A549 (cell line): ENCODE results near the gene STARD4. TPM values are rescaled to one million over a fixed set of nuclear protein-coding genes. Genes with fewer than 3 reads are reported as not detected.

Source experiments
- ATAC-seq, 2 experiments: fragments of 200-7000 bp in 1 of 2; fragments of >200 bp in 1 of 2; cut with Nextera tagmentation in 1 of 2; cut with Tn5 transposase in 1 of 2; 3 replicates each; pipeline versions ENCODE4 v1.8.0 to v1.9.1; 2018 to 2020; ENCODE audit warnings: mild to moderate bottlenecking in 1 of 2, moderate library complexity in 1 of 2
- CTCF ChIA-PET: fragments of 300-600 bp; sonication (Branson Sonifier 250); formaldehyde crosslinking; extraction: SDS; loops from one replicate; lab custom pipeline; 2021; ENCODE audit warnings: antibody characterized with exemption, inconsistent platforms; lab: Yijun Ruan, JAX
- POLR2A ChIA-PET: fragments of 350-600 bp; formaldehyde crosslinking; extraction: SDS; loops from one replicate; lab custom pipeline; 2021; ENCODE audit warnings: antibody characterized with exemption, inconsistent platforms; lab: Yijun Ruan, JAX
- DNase-seq, 2 experiments: peaks; one replicate each; pipeline versions ENCODE4 v3.0.0 to v3.0.0-alpha.2; 2011 to 2016; ENCODE audit warnings: low read depth in 1 of 2, low spot score in 1 of 2
- FAIRE-seq: peaks from 2 replicates; lab custom pipeline; 2011; peaks lifted over from hg19 to GRCh38; lab: Jason Lieb, UNC
- H3K27ac ChIP-seq, 2 experiments: fragments of >200 bp; sonication (Bioruptor Twin); formaldehyde crosslinking; 3 replicates each; pipeline ENCODE4 v1.5.1; 2016 to 2017
- H3K4me1 ChIP-seq: fragments of >200 bp; sonication (Bioruptor Twin); formaldehyde crosslinking; 3 replicates; pipeline ENCODE4 v1.6.1; 2016
- H3K4me2 ChIP-seq: fragments of >200 bp; sonication (Bioruptor Twin); formaldehyde crosslinking; 3 replicates; pipeline ENCODE4 v1.6.1; 2016
- H3K4me3 ChIP-seq: fragments of >200 bp; sonication (Bioruptor Twin); formaldehyde crosslinking; 3 replicates; pipeline ENCODE4 v1.5.1; 2016
- H3K9me3 ChIP-seq: fragments of >200 bp; sonication (Bioruptor Twin); formaldehyde crosslinking; 3 replicates; pipeline ENCODE4 v1.6.1; 2016
- CBX8 ChIP-seq: fragments of 200-600 bp; sonication (generic); IDR thresholded peaks from 2 replicates; pipeline ENCODE4 v1.6.1; 2016
- CHD2 ChIP-seq: fragments of 150-350 bp; IDR thresholded peaks from 2 replicates; pipeline ENCODE4 v1.6.1; 2014; ENCODE audit warnings: low read length; ENCODE audit not compliant: partially characterized antibody
- CHD4 ChIP-seq: fragments of 200-600 bp; sonication (generic); IDR thresholded peaks from 2 replicates; pipeline ENCODE4 v1.6.1; 2016; ENCODE audit warnings: antibody characterized with exemption, mild to moderate bottlenecking, borderline replicate concordance
- EP300 ChIP-seq, 2 experiments: fragments of >200 bp; sonication (Bioruptor Twin); formaldehyde crosslinking; IDR thresholded peaks; 2 replicates in 1 of 2; 3 replicates in 1 of 2; pipeline ENCODE4 v1.6.1; 2016 to 2017
- FOSL2 ChIP-seq, 2 experiments: fragments of 450-650 bp in 1 of 2; fragments of >200 bp in 1 of 2; sonication (Bioruptor Twin) in 1 of 2; formaldehyde crosslinking; IDR thresholded peaks; 2 replicates each; pipeline versions ENCODE4 v1.5.0 to v1.6.1; 2016 to 2020; ENCODE audit warnings: mild to moderate bottlenecking in 1 of 2, moderate library complexity in 1 of 2
- HDAC2 ChIP-seq: fragments of 200-600 bp; sonication (generic); IDR thresholded peaks from 2 replicates; pipeline ENCODE4 v1.6.1; 2016
- HEYL ChIP-seq: fragments of 250-450 bp; sonication (Bioruptor Pico); IDR thresholded peaks from 2 replicates; pipeline ENCODE4 v1.8.0; 2021; ENCODE audit warnings: mild to moderate bottlenecking, moderate library complexity
- HOXB5 ChIP-seq: fragments of 250-450 bp; sonication (Bioruptor Pico); IDR thresholded peaks from 2 replicates; pipeline ENCODE4 v1.5.0; 2020; ENCODE audit warnings: mild to moderate bottlenecking, moderate library complexity
- JUNB ChIP-seq: fragments of >200 bp; sonication (Bioruptor Twin); formaldehyde crosslinking; IDR thresholded peaks from 2 replicates; pipeline ENCODE4 v1.6.1; 2016
- KDM5A ChIP-seq: fragments of 200-600 bp; sonication (generic); IDR thresholded peaks from 2 replicates; pipeline ENCODE4 v1.6.1; 2016; ENCODE audit warnings: antibody characterized with exemption, mild to moderate bottlenecking
- MAX ChIP-seq: IDR thresholded peaks from 2 replicates; pipeline ENCODE4 v1.6.1; 2012
- MYC ChIP-seq: IDR thresholded peaks from 2 replicates; pipeline ENCODE4 v1.6.1; 2012; ENCODE audit warnings: mild to moderate bottlenecking, inconsistent platforms, low read length, improper control_type of control experiment, borderline replicate concordance
- NFE2L2 ChIP-seq: fragments of 150-350 bp; conservative IDR thresholded peaks from 2 replicates; pipeline ENCODE4 v1.6.1; 2014; ENCODE audit warnings: low read length
- NPAS2 ChIP-seq: fragments of 250-450 bp; sonication (Bioruptor Pico); IDR thresholded peaks from 2 replicates; pipeline ENCODE4 v1.8.0; 2022; ENCODE audit warnings: mild to moderate bottlenecking, moderate library complexity, borderline replicate concordance
- POLR2A ChIP-seq: IDR thresholded peaks from 2 replicates; pipeline ENCODE4 v1.6.1; 2012; ENCODE audit warnings: mild to moderate bottlenecking, low read length
- RAD21 ChIP-seq, 2 experiments: fragments of >200 bp in 1 of 2; sonication (Bioruptor Twin) in 1 of 2; formaldehyde crosslinking in 1 of 2; IDR thresholded peaks in 1 of 2; conservative IDR thresholded peaks in 1 of 2; 2 replicates in 1 of 2; 3 replicates in 1 of 2; pipeline ENCODE4 v1.6.1; 2012 to 2018; ENCODE audit warnings: inconsistent platforms in 1 of 2
- RFX5 ChIP-seq: fragments of 450-650 bp; IDR thresholded peaks from 2 replicates; pipeline ENCODE4 v1.7.1; 2014; ENCODE audit warnings: antibody characterized with exemption, mild to moderate bottlenecking, moderate library complexity
- TP53 ChIP-seq: fragments of 250-450 bp; sonication (Bioruptor Pico); IDR thresholded peaks from 2 replicates; pipeline ENCODE4 v1.5.0; 2021; ENCODE audit warnings: mild to moderate bottlenecking, moderate library complexity
- ZNF302 ChIP-seq: fragments of 250-450 bp; sonication (Bioruptor Pico); IDR thresholded peaks from 2 replicates; pipeline ENCODE4 v1.9.0; 2021; ENCODE audit warnings: inconsistent platforms, mild to moderate bottlenecking, moderate library complexity
- ZSCAN20 ChIP-seq: fragments of 250-450 bp; sonication (Bioruptor Pico); IDR thresholded peaks from 2 replicates; pipeline ENCODE4 v1.8.0; 2022; ENCODE audit warnings: mild to moderate bottlenecking, moderate library complexity
- WGBS: methylation state at CpG from one replicate; pipeline ENCODE4 v1.1.6; 2017; ENCODE audit errors: missing lambda C conversion rate; 5-methylcytosine and 5-hydroxymethylcytosine counted together
- polyA plus RNA-seq, 4 experiments: library from polyadenylated mRNA; depleted of rRNA in 3 of 4; stranded (reverse); fragments of >200 nt; fragmentation: RNase III in 1 of 4; extraction: RNeasy Plus Mini Kit Qiagen cat#74134 plus additional on column Dnase treatment in 1 of 4; gene quantifications; 2 replicates in 3 of 4; 3 replicates in 1 of 4; pipeline ENCODE4 v1.2.3, GENCODE V29; 2011 to 2017
- TF ChIP-seq, protein P1 (sequence below): fragments of 150-350 bp; IDR thresholded peaks from 2 replicates; pipeline ENCODE4 v1.6.1; 2014; ENCODE audit warnings: low read depth, mild to moderate bottlenecking, low read length
- TF ChIP-seq, protein P2 (sequence below): fragments of 250-450 bp; sonication (Bioruptor Pico); IDR thresholded peaks from 2 replicates; pipeline ENCODE4 v1.5.0; 2021; ENCODE audit warnings: mild to moderate bottlenecking, moderate library complexity, borderline replicate concordance
- TF ChIP-seq, protein P3 (sequence below): fragments of >200 bp; sonication (Bioruptor Twin); formaldehyde crosslinking; IDR thresholded peaks from 3 replicates; pipeline ENCODE4 v1.6.1; 2016

STARD4 gene
- polyA plus RNA-seq, 2 of the 4 experiments (the other 2 are of a cell fraction), result 14.0 to 15.9 TPM

GRCh38 chr5:111555760-111556159 lies 43.4 kb upstream of the STARD4 start:
- POLR2A ChIA-PET, result no interaction called here
- H3K4me3 ChIP-seq, result no peak overlapping the region
- FAIRE-seq (no peak), ATAC-seq (no peak), DNase-seq (no peak)
- TF ChIP-seq HDAC2, result no peak
- no peak for TF ChIP-seq MAX
- TF ChIP-seq HEYL (CRISPR knock-in tag), result no peak
- TF ChIP-seq CHD4, result no peak
- no peak for TF ChIP-seq RAD21 (conservative IDR thresholded peaks at IDR 0.05 in 1 of 2, IDR thresholded peaks at IDR 0.05 in 1 of 2)
- no peak for TF ChIP-seq EP300 (IDR thresholded peaks at IDR 0.05)
- no peak for TF ChIP-seq NPAS2 (CRISPR knock-in tag)
- TF ChIP-seq HOXB5 (CRISPR knock-in tag), result no peak
- 17% methylated on average over 1 of the region's 1 CpG for WGBS
- H3K27ac ChIP-seq, result no peak overlapping the region
- CTCF ChIA-PET, result no interaction called here
- H3K9me3 ChIP-seq, result peaks cover 4% of the 10 kb centered on the region; the same call in 1 of the 3 replicates
- peaks cover 2% of the 10 kb centered on the region; the same call in 2 of the 3 replicates for H3K4me1 ChIP-seq
- H3K4me2 ChIP-seq, result no peak overlapping the region

GRCh38 chr5:111553868-111554267 lies 41.5 kb upstream of the STARD4 start:
- no peak overlapping the region for H3K27ac ChIP-seq
- TF ChIP-seq, protein P1, sequence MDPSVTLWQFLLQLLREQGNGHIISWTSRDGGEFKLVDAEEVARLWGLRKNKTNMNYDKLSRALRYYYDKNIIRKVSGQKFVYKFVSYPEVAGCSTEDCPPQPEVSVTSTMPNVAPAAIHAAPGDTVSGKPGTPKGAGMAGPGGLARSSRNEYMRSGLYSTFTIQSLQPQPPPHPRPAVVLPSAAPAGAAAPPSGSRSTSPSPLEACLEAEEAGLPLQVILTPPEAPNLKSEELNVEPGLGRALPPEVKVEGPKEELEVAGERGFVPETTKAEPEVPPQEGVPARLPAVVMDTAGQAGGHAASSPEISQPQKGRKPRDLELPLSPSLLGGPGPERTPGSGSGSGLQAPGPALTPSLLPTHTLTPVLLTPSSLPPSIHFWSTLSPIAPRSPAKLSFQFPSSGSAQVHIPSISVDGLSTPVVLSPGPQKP, result no peak
- TF ChIP-seq, protein P2, sequence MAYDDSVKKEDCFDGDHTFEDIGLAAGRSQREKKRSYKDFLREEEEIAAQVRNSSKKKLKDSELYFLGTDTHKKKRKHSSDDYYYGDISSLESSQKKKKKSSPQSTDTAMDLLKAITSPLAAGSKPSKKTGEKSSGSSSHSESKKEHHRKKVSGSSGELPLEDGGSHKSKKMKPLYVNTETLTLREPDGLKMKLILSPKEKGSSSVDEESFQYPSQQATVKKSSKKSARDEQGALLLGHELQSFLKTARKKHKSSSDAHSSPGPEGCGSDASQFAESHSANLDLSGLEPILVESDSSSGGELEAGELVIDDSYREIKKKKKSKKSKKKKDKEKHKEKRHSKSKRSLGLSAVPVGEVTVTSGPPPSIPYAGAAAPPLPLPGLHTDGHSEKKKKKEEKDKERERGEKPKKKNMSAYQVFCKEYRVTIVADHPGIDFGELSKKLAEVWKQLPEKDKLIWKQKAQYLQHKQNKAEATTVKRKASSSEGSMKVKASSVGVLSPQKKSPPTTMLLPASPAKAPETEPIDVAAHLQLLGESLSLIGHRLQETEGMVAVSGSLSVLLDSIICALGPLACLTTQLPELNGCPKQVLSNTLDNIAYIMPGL (CRISPR knock-in tag), result no peak
- TF ChIP-seq ZSCAN20 (CRISPR knock-in tag), result no peak
- TF ChIP-seq POLR2A, result no peak
- TF ChIP-seq MYC, result no peak
- TF ChIP-seq ZNF302 (CRISPR knock-in tag), result no peak
- no peak for TF ChIP-seq NFE2L2
- TF ChIP-seq FOSL2 (IDR thresholded peaks at IDR 0.05), result no peak
- no peak for TF ChIP-seq FOSL2 (CRISPR knock-in tag; IDR thresholded peaks at IDR 0.05)
- TF ChIP-seq JUNB, result no peak
- TF ChIP-seq CHD2, result no peak
- no peak for TF ChIP-seq KDM5A
- no peak for TF ChIP-seq RFX5
- TF ChIP-seq, protein P3, sequence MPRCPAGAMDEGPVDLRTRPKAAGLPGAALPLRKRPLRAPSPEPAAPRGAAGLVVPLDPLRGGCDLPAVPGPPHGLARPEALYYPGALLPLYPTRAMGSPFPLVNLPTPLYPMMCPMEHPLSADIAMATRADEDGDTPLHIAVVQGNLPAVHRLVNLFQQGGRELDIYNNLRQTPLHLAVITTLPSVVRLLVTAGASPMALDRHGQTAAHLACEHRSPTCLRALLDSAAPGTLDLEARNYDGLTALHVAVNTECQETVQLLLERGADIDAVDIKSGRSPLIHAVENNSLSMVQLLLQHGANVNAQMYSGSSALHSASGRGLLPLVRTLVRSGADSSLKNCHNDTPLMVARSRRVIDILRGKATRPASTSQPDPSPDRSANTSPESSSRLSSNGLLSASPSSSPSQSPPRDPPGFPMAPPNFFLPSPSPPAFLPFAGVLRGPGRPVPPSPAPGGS, result no peak
- no peak for TF ChIP-seq CBX8
- no peak for TF ChIP-seq TP53
- no peak overlapping the region for H3K4me3 ChIP-seq
- no peak for ATAC-seq
- no peak overlapping the region for H3K4me2 ChIP-seq
- CTCF ChIA-PET, result interaction anchor here (2.7 kb wide), 1 partner anchor 22 kb away, joined by 11 read pairs; no protein-coding TSS in a partner anchor
- POLR2A ChIA-PET, result no interaction called here
- 78% methylated on average over 1 of the region's 1 CpG for WGBS
- FAIRE-seq, result no peak
- H3K9me3 ChIP-seq, result no peaks in the 10 kb centered on the region; the same call in 2 of the 3 replicates
- DNase-seq, result no peak
- H3K4me1 ChIP-seq, result peaks cover 3% of the 10 kb centered on the region; the same call in 2 of the 3 replicates
